HG03196 (cell line): ENCODE data around the gene TGFBR3.

Experiments
- ATAC-seq: cut with Tn5 transposase; IDR thresholded peaks from one replicate; pipeline ENCODE4 v1.9.1; 2021; ENCODE audit not compliant: unreplicated experiment

The TGFBR3 gene

GRCh38 chr1:91783423-91784170, 102.4 kb downstream of the TGFBR3 start:
- ATAC-seq, result no peak

GRCh38 chr1:91781901-91782622, 103.9 kb downstream of the TGFBR3 start:
- no peak for ATAC-seq

- ATAC-seq, result no peak
Observed at GRCh38 chr1:91781371-91781825, 104.6 kb downstream of the TGFBR3 start.

- no peak for ATAC-seq
Observed at GRCh38 chr1:91779548-91780021, 106.4 kb downstream of the TGFBR3 start.

- ATAC-seq, result no peak
Observed at GRCh38 chr1:91778964-91779363, 107.0 kb downstream of the TGFBR3 start.

GRCh38 chr1:91777630-91778300, 108.2 kb downstream of the TGFBR3 start:
- no peak for ATAC-seq

- ATAC-seq, result no peak
Observed at GRCh38 chr1:91777196-91777595, 108.8 kb downstream of the TGFBR3 start.

- no peak for ATAC-seq
Observed at GRCh38 chr1:91776068-91776794, 109.7 kb downstream of the TGFBR3 start.

GRCh38 chr1:91775227-91775626, 110.7 kb downstream of the TGFBR3 start:
- no peak for ATAC-seq

- no peak for ATAC-seq
Observed at GRCh38 chr1:91774520-91775203, 111.3 kb downstream of the TGFBR3 start.

GRCh38 chr1:91771717-91772116, 114.2 kb downstream of the TGFBR3 start:
- ATAC-seq, result no peak

GRCh38 chr1:91770667-91771268, 115.2 kb downstream of the TGFBR3 start:
- no peak for ATAC-seq

GRCh38 chr1:91769742-91770141, 116.2 kb downstream of the TGFBR3 start:
- ATAC-seq, result no peak

- no peak for ATAC-seq
Observed at GRCh38 chr1:91768786-91769725, 116.9 kb downstream of the TGFBR3 start.

GRCh38 chr1:91768120-91768519, 117.8 kb downstream of the TGFBR3 start:
- no peak for ATAC-seq

GRCh38 chr1:91766883-91767282, 119.1 kb downstream of the TGFBR3 start:
- ATAC-seq, result no peak

- ATAC-seq, result no peak
Observed at GRCh38 chr1:91765880-91766443, 120.0 kb downstream of the TGFBR3 start.

GRCh38 chr1:91765293-91765692, 120.7 kb downstream of the TGFBR3 start:
- no peak for ATAC-seq
